Activated CD8-positive, alpha-beta T cell treated with anti-CD3 and anti-CD28 coated beads for 36 hours (primary cell): ENCODE data around the gene MICALL1. TPM values are rescaled to one million over a fixed set of nuclear protein-coding genes. Genes with fewer than 3 reads are reported as not detected.

ENCODE experiments used
- ATAC-seq: fragments of 200-7000 bp; cut with Tn5 transposase; one replicate; pipeline ENCODE4 v1.10.0; 2021; ENCODE audit warnings: mild to moderate bottlenecking, moderate library complexity
- CTCF ChIA-PET: fragments of 350-600 bp; sonication (Branson Sonifier 250); formaldehyde crosslinking; loops from one replicate; lab custom pipeline; 2021; ENCODE audit warnings: antibody characterized with exemption; lab: Charles Lee
- POLR2A ChIA-PET: fragments of 350-600 bp; sonication (Branson Sonifier 250); formaldehyde crosslinking; loops from one replicate; lab custom pipeline; 2021; ENCODE audit warnings: antibody characterized with exemption; lab: Charles Lee
- DNase-seq: peaks from one replicate; pipeline ENCODE4 v3.0.0-alpha.2; 2020
- H3K27ac Mint-ChIP-seq: one replicate; pipeline ENCODE4 v1.8.0; 2021; ENCODE audit warnings: mild to moderate bottlenecking, mixed read lengths
- H3K27me3 Mint-ChIP-seq: one replicate; pipeline ENCODE4 v1.8.0; 2021; ENCODE audit warnings: mixed read lengths
- H3K36me3 Mint-ChIP-seq: one replicate; pipeline ENCODE4 v1.8.0; 2021; ENCODE audit warnings: low read depth, mixed read lengths
- H3K4me1 Mint-ChIP-seq: one replicate; pipeline ENCODE4 v1.8.0; 2021; ENCODE audit warnings: low read depth, mixed read lengths
- H3K4me3 Mint-ChIP-seq: one replicate; pipeline ENCODE4 v1.8.0; 2021; ENCODE audit warnings: mild to moderate bottlenecking, moderate library complexity, mixed read lengths
- H3K9me3 Mint-ChIP-seq: one replicate; pipeline ENCODE4 v1.8.0; 2021; ENCODE audit warnings: mixed read lengths
- intact Hi-C: fragments of 100-400 bp; cut with micrococcal nuclease; formaldehyde crosslinking; loops from one replicate; pipeline ENCODE4 v1.10.0; 2022
- total RNA-seq, 2 experiments: library from RNA; stranded (reverse); gene quantifications; one replicate each; pipeline ENCODE4 v1.2.3, GENCODE V29; 2021
- TF ChIP-seq, protein P1 (sequence below): fragments of 200-600 bp; IDR thresholded peaks from one replicate; pipeline ENCODE4 v1.8.0; 2022; ENCODE audit warnings: antibody characterized with exemption, mild to moderate bottlenecking

Gene MICALL1
- total RNA-seq, 2 experiments from 2014 or later = 10.2 to 11.8 TPM

GRCh38 chr22:37933711-37934376 lies 27.7 kb downstream of the MICALL1 start:
- intact Hi-C loops = loop anchor here (5.0 kb wide), 1 partner anchor 117 kb away; no protein-coding TSS in a partner anchor
- H3K27me3 Mint-ChIP-seq = no peaks in the 10 kb centered on the region
- ChIA-PET CTCF (interaction anchor here (0.6 to 1.9 kb wide), 24 partner anchors 9 to 327 kb away, joined by 3 to 20 read pairs (median 5); partner anchors contain the start of gene MICALL1), POLR2A (interaction anchor here (0.6 to 1.1 kb wide), 3 partner anchors 19 to 28 kb away, joined by 3 to 4 read pairs (median 4); partner anchors contain the start of gene MICALL1)
- no peak overlapping the region for H3K4me3 Mint-ChIP-seq
- peaks cover 2% of the 10 kb centered on the region for H3K36me3 Mint-ChIP-seq
- H3K27ac Mint-ChIP-seq = peak overlapping the region; percentile 25
- ATAC-seq (peak; percentile 100), DNase-seq (peak; percentile 92)
- peaks cover 9% of the 10 kb centered on the region for H3K4me1 Mint-ChIP-seq
- TF ChIP-seq, protein P1, sequence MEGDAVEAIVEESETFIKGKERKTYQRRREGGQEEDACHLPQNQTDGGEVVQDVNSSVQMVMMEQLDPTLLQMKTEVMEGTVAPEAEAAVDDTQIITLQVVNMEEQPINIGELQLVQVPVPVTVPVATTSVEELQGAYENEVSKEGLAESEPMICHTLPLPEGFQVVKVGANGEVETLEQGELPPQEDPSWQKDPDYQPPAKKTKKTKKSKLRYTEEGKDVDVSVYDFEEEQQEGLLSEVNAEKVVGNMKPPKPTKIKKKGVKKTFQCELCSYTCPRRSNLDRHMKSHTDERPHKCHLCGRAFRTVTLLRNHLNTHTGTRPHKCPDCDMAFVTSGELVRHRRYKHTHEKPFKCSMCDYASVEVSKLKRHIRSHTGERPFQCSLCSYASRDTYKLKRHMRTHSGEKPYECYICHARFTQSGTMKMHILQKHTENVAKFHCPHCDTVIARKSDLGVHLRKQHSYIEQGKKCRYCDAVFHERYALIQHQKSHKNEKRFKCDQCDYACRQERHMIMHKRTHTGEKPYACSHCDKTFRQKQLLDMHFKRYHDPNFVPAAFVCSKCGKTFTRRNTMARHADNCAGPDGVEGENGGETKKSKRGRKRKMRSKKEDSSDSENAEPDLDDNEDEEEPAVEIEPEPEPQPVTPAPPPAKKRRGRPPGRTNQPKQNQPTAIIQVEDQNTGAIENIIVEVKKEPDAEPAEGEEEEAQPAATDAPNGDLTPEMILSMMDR = peak; percentile 96
- no peaks in the 10 kb centered on the region for H3K9me3 Mint-ChIP-seq

DNA sequence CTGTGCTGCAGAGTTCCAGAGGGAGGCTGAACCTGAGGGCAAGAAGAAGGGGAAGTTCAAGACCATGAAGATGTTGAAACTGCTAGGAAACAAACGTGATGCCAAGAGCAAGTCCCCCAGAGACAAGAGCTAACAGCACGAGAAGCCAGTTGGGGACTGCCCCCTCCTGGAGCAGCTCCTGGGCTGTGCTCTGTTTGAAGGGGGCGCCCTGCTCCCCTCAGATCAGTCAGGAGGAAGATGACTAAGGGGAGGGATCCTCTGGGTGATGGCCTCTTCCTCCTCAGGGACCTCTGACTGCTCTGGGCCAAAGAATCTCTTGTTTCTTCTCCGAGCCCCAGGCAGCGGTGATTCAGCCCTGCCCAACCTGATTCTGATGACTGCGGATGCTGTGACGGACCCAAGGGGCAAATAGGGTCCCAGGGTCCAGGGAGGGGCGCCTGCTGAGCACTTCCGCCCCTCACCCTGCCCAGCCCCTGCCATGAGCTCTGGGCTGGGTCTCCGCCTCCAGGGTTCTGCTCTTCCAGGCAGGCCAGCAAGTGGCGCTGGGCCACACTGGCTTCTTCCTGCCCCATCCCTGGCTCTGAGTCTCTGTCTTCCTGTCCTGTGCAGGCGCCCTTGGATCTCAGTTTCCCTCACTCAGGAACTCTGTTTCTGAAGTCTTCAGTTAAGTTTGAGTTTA lies 34.7 kb downstream of the MICALL1 start:
- Mint-ChIP-seq H3K27me3 (no peaks in the 10 kb centered on the region), H3K4me1 (no peaks in the 10 kb centered on the region), H3K9me3 (no peaks in the 10 kb centered on the region), H3K4me3 (no peak overlapping the region), H3K36me3 (no peaks in the 10 kb centered on the region), H3K27ac (no peak overlapping the region)
- peak; percentile 58 for ATAC-seq
- TF ChIP-seq, protein P1 = no peak
- POLR2A ChIA-PET = no interaction called here
- CTCF ChIA-PET = no interaction called here
- intact Hi-C loops = no loop called here
- no peak for DNase-seq

DNA sequence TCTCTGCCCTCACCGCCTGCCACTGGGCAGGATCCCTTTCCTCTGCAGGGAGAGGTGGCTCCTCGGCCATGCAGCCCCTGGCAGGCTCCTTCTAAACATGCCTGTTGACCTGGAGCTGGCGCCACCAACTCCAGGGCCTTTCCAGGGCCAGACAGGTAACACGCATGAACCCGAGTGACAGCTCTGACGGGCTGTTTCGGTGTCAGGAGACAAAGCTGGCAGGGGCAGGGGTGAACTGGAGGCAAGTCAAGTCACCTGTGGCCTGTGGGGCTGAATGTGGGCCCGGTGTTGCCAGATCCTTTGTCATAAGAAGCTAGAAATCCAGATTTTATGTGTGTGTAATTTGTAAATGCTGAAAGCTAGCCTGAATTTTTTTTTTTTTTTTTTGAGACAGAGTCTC lies 36.0 kb downstream of the MICALL1 start:
- no peak overlapping the region for H3K27ac Mint-ChIP-seq
- H3K36me3 Mint-ChIP-seq = no peaks in the 10 kb centered on the region
- TF ChIP-seq, protein P1 = no peak
- ATAC-seq = no peak
- no peaks in the 10 kb centered on the region for H3K9me3 Mint-ChIP-seq
- H3K27me3 Mint-ChIP-seq = no peaks in the 10 kb centered on the region
- intact Hi-C loops = no loop called here
- no peak for DNase-seq
- POLR2A ChIA-PET = no interaction called here
- CTCF ChIA-PET = interaction anchor here (1.3 kb wide), 1 partner anchor 9 kb away, joined by 3 read pairs; no protein-coding TSS in a partner anchor
- no peak overlapping the region for H3K4me3 Mint-ChIP-seq
- no peaks in the 10 kb centered on the region for H3K4me1 Mint-ChIP-seq

DNA sequence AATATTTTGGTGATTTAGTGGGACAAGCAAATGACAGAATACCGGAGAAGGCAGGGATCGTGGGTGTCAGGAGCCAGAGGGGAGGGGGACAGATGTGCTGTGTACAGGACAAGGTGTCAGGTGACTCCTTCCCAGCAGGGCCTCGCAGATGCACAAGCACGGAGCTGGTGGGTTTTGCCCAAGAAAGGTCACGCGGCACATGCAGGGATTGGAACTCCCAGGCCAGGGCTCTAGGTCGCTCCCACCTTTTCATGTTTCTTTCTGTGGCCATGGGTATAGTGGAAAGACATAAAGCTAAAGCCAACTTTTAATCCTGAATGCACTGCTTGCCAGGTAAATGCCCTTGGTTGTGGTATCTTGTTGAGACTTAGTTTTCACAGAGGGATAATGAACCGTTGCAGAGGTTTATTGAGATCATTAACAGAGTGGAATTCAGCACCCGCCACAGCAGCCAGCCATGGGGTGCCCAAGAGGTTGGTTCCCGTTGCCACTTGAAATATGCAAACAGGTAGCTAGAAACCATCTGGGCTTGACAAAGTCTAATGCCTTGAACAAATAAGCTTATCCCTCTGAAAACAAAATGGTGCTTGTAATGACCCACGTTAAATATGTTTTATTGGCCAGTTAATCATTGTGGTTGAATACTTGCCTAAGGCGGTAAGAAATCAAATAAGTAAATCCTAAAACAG lies 37.2 kb downstream of the MICALL1 start:
- TF ChIP-seq, protein P1 = no peak
- Mint-ChIP-seq H3K36me3 (no peaks in the 10 kb centered on the region), H3K4me1 (no peaks in the 10 kb centered on the region), H3K9me3 (no peaks in the 10 kb centered on the region), H3K27me3 (no peaks in the 10 kb centered on the region), H3K27ac (no peak overlapping the region), H3K4me3 (no peak overlapping the region)
- ChIA-PET POLR2A (no interaction called here), CTCF (interaction anchor here (1.0 kb wide), 1 partner anchor 9 kb away, joined by 5 read pairs; no protein-coding TSS in a partner anchor)
- no peak for DNase-seq
- no peak for ATAC-seq
- intact Hi-C loops = no loop called here
